CD4-positive, alpha-beta memory T cell (primary cell): ENCODE measurements around the gene KBTBD8. TPM values are rescaled to one million over a fixed set of nuclear protein-coding genes. Genes with fewer than 3 reads are reported as not detected.
A peak's percentile ranks its signal among the peaks of the same experiment; 100 is the strongest.

ENCODE experiments used
- CTCF ChIA-PET: fragments of 350-600 bp; sonication (Branson Sonifier 250); formaldehyde crosslinking; loops from one replicate; lab custom pipeline; 2021; ENCODE audit warnings: inconsistent platforms; ENCODE audit not compliant: partially characterized antibody; lab: Charles Lee
- POLR2A ChIA-PET: fragments of 350-600 bp; sonication (Branson Sonifier 250); formaldehyde crosslinking; loops from one replicate; lab custom pipeline; 2021; ENCODE audit not compliant: partially characterized antibody; lab: Charles Lee
- DNase-seq, 5 donors: peaks; one replicate each; pipeline versions ENCODE4 v3.0.0 to v3.0.0-alpha.2; 2020 to 2022; ENCODE audit warnings: mixed read lengths in 1 of 5
- H3K27ac ChIP-seq: one replicate; pipeline ENCODE4 v1.7.0; 2013; ENCODE audit warnings: low read depth, low read length
- H3K27me3 ChIP-seq: 2 replicates; pipeline ENCODE4 v1.7.0; 2013; ENCODE audit warnings: mild to moderate bottlenecking, low read length, moderate library complexity; ENCODE audit not compliant: insufficient read depth
- H3K36me3 ChIP-seq: 2 replicates; pipeline ENCODE4 v1.7.0; 2013; ENCODE audit warnings: mild to moderate bottlenecking, low read length, moderate library complexity; ENCODE audit not compliant: insufficient read depth
- H3K4me1 ChIP-seq: 2 replicates; pipeline ENCODE4 v1.7.0; 2013; ENCODE audit warnings: mild to moderate bottlenecking, low read length, moderate library complexity; ENCODE audit not compliant: insufficient read depth
- H3K4me3 ChIP-seq, 2 donors: one replicate each; pipeline ENCODE4 v1.7.0; 2013; ENCODE audit warnings: low read length in 2 of 2, mild to moderate bottlenecking in 1 of 2
- H3K9me3 ChIP-seq, 2 donors: one replicate each; pipeline ENCODE4 v1.7.0; 2013; ENCODE audit warnings: low read length in 2 of 2, control low read depth in 1 of 2; ENCODE audit not compliant: control insufficient read depth in 1 of 2
- H3K27ac Mint-ChIP-seq, 7 donors: one replicate each; pipeline ENCODE4 v1.8.0; 2020 to 2021; ENCODE audit warnings: mixed read lengths in 7 of 7, mild to moderate bottlenecking in 6 of 7, inconsistent platforms in 3 of 7, moderate library complexity in 3 of 7
- H3K27me3 Mint-ChIP-seq, 2 donors: one replicate each; pipeline ENCODE4 v1.8.0; 2020 to 2021; ENCODE audit warnings: mixed read lengths in 2 of 2
- H3K36me3 Mint-ChIP-seq, 2 donors: one replicate each; pipeline ENCODE4 v1.8.0; 2020 to 2021; ENCODE audit warnings: mixed read lengths in 2 of 2, inconsistent platforms in 1 of 2, mild to moderate bottlenecking in 1 of 2
- H3K4me1 Mint-ChIP-seq, 4 donors: one replicate each; pipeline ENCODE4 v1.8.0; 2020 to 2021; ENCODE audit warnings: mixed read lengths in 4 of 4, mild to moderate bottlenecking in 1 of 4
- H3K4me3 Mint-ChIP-seq, 8 donors: one replicate each; pipeline ENCODE4 v1.8.0; 2020 to 2021; ENCODE audit warnings: mixed read lengths in 8 of 8, mild to moderate bottlenecking in 7 of 8, moderate library complexity in 6 of 8, inconsistent platforms in 3 of 8
- H3K9me3 Mint-ChIP-seq, 8 donors: one replicate each; pipeline ENCODE4 v1.8.0; 2020 to 2021; ENCODE audit warnings: mixed read lengths in 8 of 8, mild to moderate bottlenecking in 5 of 8, inconsistent platforms in 3 of 8, moderate library complexity in 1 of 8
- intact Hi-C: fragments of 100-400 bp; cut with micrococcal nuclease; formaldehyde crosslinking; loops from one replicate; pipeline ENCODE4 v1.15.1; 2023
- polyA plus RNA-seq, 2 donors: library from polyadenylated mRNA; unstranded; fragments of 300-500 nt; fragmentation: Illumina TruSeq; gene quantifications; one replicate each; pipeline ENCODE4 v1.2.3, GENCODE V29; 2021
- total RNA-seq, 2 experiments: library from RNA; stranded (reverse); gene quantifications; one replicate each; pipeline ENCODE4 v1.2.3, GENCODE V29; 2021

KBTBD8 gene
- total and polyA plus RNA-seq, 4 experiments from 2014 or later: 1.6 to 10.8 (median 7.1) TPM

- H3K27ac ChIP-seq: no peak overlapping the region
- ChIA-PET POLR2A (no interaction called here), CTCF (interaction anchor here (0.8 to 4.9 kb wide), 2 partner anchors 15 to 17 kb away, joined by 4 to 23 read pairs; no protein-coding TSS in a partner anchor)
- no peak for DNase-seq
- H3K4me3 Mint-ChIP-seq: no peak overlapping the region
- H3K36me3 ChIP-seq: no peaks in the 10 kb centered on the region
- H3K4me1 ChIP-seq: no peaks in the 10 kb centered on the region
- H3K4me1 Mint-ChIP-seq: no peaks in the 10 kb centered on the region
- intact Hi-C loops: no loop called here
- H3K27me3 ChIP-seq: no peaks in the 10 kb centered on the region
- H3K36me3 Mint-ChIP-seq: no peaks in the 10 kb centered on the region
- no peak overlapping the region for H3K27ac Mint-ChIP-seq
- H3K27me3 Mint-ChIP-seq: peaks cover 2 to 7% of the 10 kb centered on the region in 2 donors
- H3K4me3 ChIP-seq: no peak overlapping the region
- H3K9me3 ChIP-seq: no peaks in the 10 kb centered on the region
- H3K9me3 Mint-ChIP-seq: no peaks in the 10 kb centered on the region
Observed at GRCh38 chr3:66957367-66957766, 40.7 kb upstream of the KBTBD8 start.

- no peak overlapping the region for H3K4me3 ChIP-seq
- intact Hi-C loops: no loop called here
- no peak for DNase-seq
- no peaks in the 10 kb centered on the region for H3K4me1 Mint-ChIP-seq
- no peak overlapping the region for H3K4me3 Mint-ChIP-seq
- H3K36me3 Mint-ChIP-seq: no peaks in the 10 kb centered on the region
- no peaks in the 10 kb centered on the region for H3K27me3 ChIP-seq
- H3K27me3 Mint-ChIP-seq: peaks cover 4 to 8% of the 10 kb centered on the region in 2 donors
- H3K27ac Mint-ChIP-seq: no peak overlapping the region
- no peak overlapping the region for H3K27ac ChIP-seq
- ChIA-PET CTCF (interaction anchor here (0.8 to 4.9 kb wide), 2 partner anchors 14 to 17 kb away, joined by 4 to 23 read pairs; no protein-coding TSS in a partner anchor), POLR2A (no interaction called here)
- H3K4me1 ChIP-seq: no peaks in the 10 kb centered on the region
- H3K9me3 Mint-ChIP-seq: no peaks in the 10 kb centered on the region
- H3K9me3 ChIP-seq: no peaks in the 10 kb centered on the region
- H3K36me3 ChIP-seq: no peaks in the 10 kb centered on the region
Observed at GRCh38 chr3:66958067-66958466, 40.0 kb upstream of the KBTBD8 start.

- ChIA-PET CTCF (interaction anchor here (1.4 kb wide), 1 partner anchor 8 kb away, joined by 3 read pairs; no protein-coding TSS in a partner anchor), POLR2A (no interaction called here)
- no peaks in the 10 kb centered on the region for H3K36me3 ChIP-seq
- Mint-ChIP-seq H3K4me3 (no peak overlapping the region), H3K4me1 (no peaks in the 10 kb centered on the region), H3K9me3 (no peaks in the 10 kb centered on the region), H3K27me3 (peaks cover 7 to 14% of the 10 kb centered on the region in 2 donors), H3K27ac (no peak overlapping the region), H3K36me3 (no peaks in the 10 kb centered on the region)
- no peaks in the 10 kb centered on the region for H3K9me3 ChIP-seq
- no peak overlapping the region for H3K27ac ChIP-seq
- intact Hi-C loops: no loop called here
- DNase-seq: no peak
- H3K4me1 ChIP-seq: no peaks in the 10 kb centered on the region
- no peak overlapping the region for H3K4me3 ChIP-seq
- no peaks in the 10 kb centered on the region for H3K27me3 ChIP-seq
Observed at GRCh38 chr3:66962664-66963063, 35.4 kb upstream of the KBTBD8 start.

GRCh38 chr3:66971245-66971644, 26.9 kb upstream of the KBTBD8 start:
- Mint-ChIP-seq H3K4me3 (peak overlapping the region; percentile 86 to 92 (median 88)), H3K27me3 (no peaks in the 10 kb centered on the region), H3K4me1 (peaks cover 6 to 12% (median 9%) of the 10 kb centered on the region in 4 donors), H3K36me3 (no peaks in the 10 kb centered on the region), H3K9me3 (no peaks in the 10 kb centered on the region), H3K27ac (peak overlapping the region in 6 of 7 donors; percentile 15 to 74 (median 60))
- H3K4me1 ChIP-seq: peaks cover 13% of the 10 kb centered on the region
- CTCF ChIA-PET: interaction anchor here (0.8 to 4.9 kb wide), 26 partner anchors 9 to 1922 kb away, joined by 3 to 75 read pairs (median 8); partner anchors contain the start of gene KBTBD8
- DNase-seq: no peak
- intact Hi-C loops: loop anchor here (1.0 to 5.0 kb wide), 2 partner anchors 143 to 386 kb away; no protein-coding TSS in a partner anchor
- POLR2A ChIA-PET: interaction anchor here (1.4 to 3.2 kb wide), 3 partner anchors 27 to 684 kb away, joined by 3 to 20 read pairs (median 8); partner anchors contain the start of gene KBTBD8
- no peaks in the 10 kb centered on the region for H3K36me3 ChIP-seq
- no peak overlapping the region for H3K27ac ChIP-seq
- no peaks in the 10 kb centered on the region for H3K9me3 ChIP-seq
- H3K27me3 ChIP-seq: no peaks in the 10 kb centered on the region
- no peak overlapping the region for H3K4me3 ChIP-seq

GRCh38 chr3:66971891-66972551, 26.1 kb upstream of the KBTBD8 start:
- H3K36me3 Mint-ChIP-seq: no peaks in the 10 kb centered on the region
- no peaks in the 10 kb centered on the region for H3K27me3 Mint-ChIP-seq

GRCh38 chr3:66980791-66981190, 17.3 kb upstream of the KBTBD8 start:
- Histone ChIP-seq H3K27me3 (no peaks in the 10 kb centered on the region), H3K36me3 (no peaks in the 10 kb centered on the region), H3K4me3 (no peak overlapping the region), H3K27ac (no peak overlapping the region), H3K4me1 (no peaks in the 10 kb centered on the region), H3K9me3 (no peaks in the 10 kb centered on the region)
- no peak for DNase-seq
- Mint-ChIP-seq H3K27ac (no peak overlapping the region), H3K27me3 (peaks cover 0 to 1% of the 10 kb centered on the region in 2 donors), H3K9me3 (no peaks in the 10 kb centered on the region), H3K36me3 (no peaks in the 10 kb centered on the region), H3K4me1 (no peaks in the 10 kb centered on the region), H3K4me3 (no peak overlapping the region)
- intact Hi-C loops: no loop called here
- ChIA-PET POLR2A (no interaction called here), CTCF (interaction anchor here (1.5 to 8.8 kb wide), 2 partner anchors 9 to 10 kb away, joined by 5 to 53 read pairs; no protein-coding TSS in a partner anchor)

More at GRCh38 chr3:66971891-66972551, 26.1 kb upstream of the KBTBD8 start:
- peaks cover 13% of the 10 kb centered on the region for H3K4me1 ChIP-seq
- H3K4me3 ChIP-seq: peak overlapping the region; percentile 47 to 59
- Mint-ChIP-seq H3K9me3 (no peaks in the 10 kb centered on the region), H3K4me3 (peak overlapping the region; percentile 86 to 92 (median 88)), H3K27ac (peak overlapping the region; percentile 38 to 86 (median 70)), H3K4me1 (peaks cover 6 to 12% (median 9%) of the 10 kb centered on the region in 4 donors)
- no peak overlapping the region for H3K27ac ChIP-seq
- no peaks in the 10 kb centered on the region for H3K27me3 ChIP-seq
- ChIA-PET POLR2A (interaction anchor here (1.0 to 3.2 kb wide), 5 partner anchors 26 to 1921 kb away, joined by 3 to 20 read pairs (median 5); partner anchors contain the start of gene KBTBD8), CTCF (interaction anchor here (0.7 to 4.9 kb wide), 58 partner anchors 8 to 1938 kb away, joined by 3 to 75 read pairs (median 4); partner anchors contain the start of gene KBTBD8)
- intact Hi-C loops: loop anchor here (1.0 to 5.0 kb wide), 8 partner anchors 18 to 1921 kb away; partner anchors contain the start of gene KBTBD8
- DNase-seq: peak; percentile 43 to 59 (median 53)
- H3K9me3 ChIP-seq: no peaks in the 10 kb centered on the region
- H3K36me3 ChIP-seq: no peaks in the 10 kb centered on the region

- no peaks in the 10 kb centered on the region for H3K4me1 ChIP-seq
- H3K27me3 ChIP-seq: no peaks in the 10 kb centered on the region
- no peak overlapping the region for H3K27ac ChIP-seq
- H3K4me3 Mint-ChIP-seq: no peak overlapping the region
- no peaks in the 10 kb centered on the region for H3K9me3 Mint-ChIP-seq
- H3K27ac Mint-ChIP-seq: no peak overlapping the region
- POLR2A ChIA-PET: no interaction called here
- H3K36me3 Mint-ChIP-seq: no peaks in the 10 kb centered on the region
- H3K4me3 ChIP-seq: no peak overlapping the region
- H3K9me3 ChIP-seq: no peaks in the 10 kb centered on the region
- DNase-seq: no peak
- no peaks in the 10 kb centered on the region for H3K36me3 ChIP-seq
- intact Hi-C loops: no loop called here
- CTCF ChIA-PET: interaction anchor here (8.8 kb wide), 1 partner anchor 12 kb away, joined by 53 read pairs; no protein-coding TSS in a partner anchor
- H3K27me3 Mint-ChIP-seq: peaks cover 0 to 1% of the 10 kb centered on the region in 2 donors
- H3K4me1 Mint-ChIP-seq: no peaks in the 10 kb centered on the region
Observed at GRCh38 chr3:66983101-66983500, 15.0 kb upstream of the KBTBD8 start.
